Measurements from ENCODE around the gene GUCY2D. TPM values are rescaled to one million over a fixed set of nuclear protein-coding genes. Genes with fewer than 3 reads are reported as not detected.
A peak's percentile ranks its signal among the peaks of the same experiment; 100 is the strongest.
"Not testable (repeated sequence)": the region's sequence is repeated elsewhere in the genome, so short reads cannot be mapped to it uniquely, and the experiment has no call there.

The GUCY2D gene
- total RNA-seq, 1 experiment from 2014 or later, result 1.7 TPM

- no TSS peak for BruUV-seq (replicated peaks)
Measured at GRCh38 chr17:8060274-8060673, 57.9 kb downstream of the GUCY2D start.

DNA sequence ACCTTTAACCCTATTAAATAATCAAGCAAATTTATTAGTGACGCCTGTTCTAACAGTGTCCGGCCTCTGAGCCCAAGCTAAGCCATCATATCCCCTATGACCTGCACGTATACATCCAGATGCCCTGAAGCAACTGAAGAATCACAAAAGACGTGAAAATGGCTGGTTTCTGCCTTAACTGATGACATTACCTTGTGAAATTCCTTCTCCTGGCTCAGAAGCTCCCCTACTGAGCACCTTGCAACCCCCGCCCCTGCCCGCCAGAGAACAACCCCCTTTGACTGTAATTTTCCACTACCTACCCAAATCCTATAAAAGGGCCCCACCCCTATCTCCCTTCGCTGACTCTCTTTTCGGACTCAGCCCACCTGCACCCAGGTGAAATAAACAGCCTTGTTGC, 59.4 kb downstream of the GUCY2D start:
- CTCF ChIA-PET; intact Hi-C loops (cut with micrococcal nuclease; ENCODE audit: unreplicated experiment); H3K4me1 Mint-ChIP-seq (ENCODE audit: low read depth, unreplicated experiment); H3K27me3 Mint-ChIP-seq (ENCODE audit: insufficient read depth, unreplicated experiment); H3K4me3 ChIP-seq (ENCODE audit: low read depth, low read length); BruUV-seq (replicated peaks); POLR2A ChIA-PET; H3K9me3 ChIP-seq; H3K4me3 Mint-ChIP-seq (ENCODE audit: unreplicated experiment); H3K9me3 Mint-ChIP-seq (ENCODE audit: unreplicated experiment); H3K36me3 Mint-ChIP-seq (ENCODE audit: insufficient read depth, unreplicated experiment); H3K27ac Mint-ChIP-seq (ENCODE audit: unreplicated experiment); DNase-seq; H3K4me1 ChIP-seq; H3K36me3 ChIP-seq (ENCODE audit: control insufficient read depth, insufficient read depth, low read length); H3K27me3 ChIP-seq (replicated peaks; ENCODE audit: control insufficient read depth, insufficient read depth, low read length): not testable (repeated sequence)

More at GRCh38 chr17:8060274-8060673, 57.9 kb downstream of the GUCY2D start:
- Mint-ChIP-seq H3K9me3 (ENCODE audit: unreplicated experiment) (no peaks in the 10 kb centered on the region), H3K36me3 (ENCODE audit: insufficient read depth, unreplicated experiment) (peaks cover 6% of the 10 kb centered on the region), H3K27ac (ENCODE audit: unreplicated experiment) (no peak overlapping the region), H3K4me3 (ENCODE audit: unreplicated experiment) (no peak overlapping the region), H3K27me3 (ENCODE audit: insufficient read depth, unreplicated experiment) (no peaks in the 10 kb centered on the region), H3K4me1 (ENCODE audit: low read depth, unreplicated experiment) (peaks cover 7% of the 10 kb centered on the region)
- ChIA-PET CTCF (interaction anchor here (0.5 to 1.2 kb wide), 10 partner anchors 9 to 183 kb away, joined by 3 to 12 read pairs (median 4); partner anchors contain the start of gene ALOXE3), POLR2A (interaction anchor here (1.0 kb wide), 1 partner anchor 113 kb away, joined by 4 read pairs; no protein-coding TSS in a partner anchor)
- no peaks in the 10 kb centered on the region for H3K36me3 ChIP-seq (ENCODE audit: control insufficient read depth, insufficient read depth, low read length)
- peak; percentile 11 to 50 for TF ChIP-seq CTCF (IDR thresholded peaks at IDR 0.05; ENCODE audit: insufficient read depth in 1 of 2, low read depth in 1 of 2, low read length in 1 of 2, severe bottlenecking in 1 of 2, unreplicated experiment in 1 of 2)
- H3K4me1 ChIP-seq, result peaks cover 12% of the 10 kb centered on the region
- H3K4me3 ChIP-seq (ENCODE audit: low read depth, low read length), result no peak overlapping the region
- intact Hi-C loops (cut with micrococcal nuclease; ENCODE audit: unreplicated experiment), result no loop called here
- peak in 1 of 2 experiments; percentile 69 for DNase-seq
- H3K27me3 ChIP-seq (replicated peaks; ENCODE audit: control insufficient read depth, insufficient read depth, low read length), result no peaks in the 10 kb centered on the region
- H3K9me3 ChIP-seq, result no peaks in the 10 kb centered on the region

- Mint-ChIP-seq H3K27me3 (ENCODE audit: insufficient read depth, unreplicated experiment) (no peaks in the 10 kb centered on the region), H3K4me3 (ENCODE audit: unreplicated experiment) (no peak overlapping the region), H3K36me3 (ENCODE audit: insufficient read depth, unreplicated experiment) (no peaks in the 10 kb centered on the region), H3K27ac (ENCODE audit: unreplicated experiment) (no peak overlapping the region), H3K4me1 (ENCODE audit: low read depth, unreplicated experiment) (no peaks in the 10 kb centered on the region), H3K9me3 (ENCODE audit: unreplicated experiment) (no peaks in the 10 kb centered on the region)
- no peak for DNase-seq
- Histone ChIP-seq H3K36me3 (ENCODE audit: control insufficient read depth, insufficient read depth, low read length) (no peaks in the 10 kb centered on the region), H3K4me3 (ENCODE audit: low read depth, low read length) (no peak overlapping the region), H3K27me3 (replicated peaks; ENCODE audit: control insufficient read depth, insufficient read depth, low read length) (no peaks in the 10 kb centered on the region), H3K9me3 (no peaks in the 10 kb centered on the region), H3K4me1 (peaks cover 1% of the 10 kb centered on the region; the same call in 1 of the 2 replicates)
- intact Hi-C loops (cut with micrococcal nuclease; ENCODE audit: unreplicated experiment), result no loop called here
- BruUV-seq (replicated peaks), result no TSS peak
- no peak for TF ChIP-seq CTCF (IDR thresholded peaks at IDR 0.05; ENCODE audit: insufficient read depth in 1 of 2, low read depth in 1 of 2, low read length in 1 of 2, severe bottlenecking in 1 of 2, unreplicated experiment in 1 of 2)
- ChIA-PET POLR2A (no interaction called here), CTCF (no interaction called here)
Measured at GRCh38 chr17:8062435-8062806, 60.0 kb downstream of the GUCY2D start.

Data from Caco-2 (cell line).